Stimulated activated CD4-positive, alpha-beta T cell treated with anti-CD3 and anti-CD28 coated beads, Interleukin-15, amount 100 ng/mL, for 1 hour (primary cell): ENCODE measurements around the gene ERC2.

ENCODE experiments used
- DNase-seq, 2 donors: peaks; one replicate each; pipeline ENCODE4 v3.0.0-alpha.2; 2020; ENCODE audit warnings: low read depth in 1 of 2, low spot score in 1 of 2

ERC2 gene

DNA sequence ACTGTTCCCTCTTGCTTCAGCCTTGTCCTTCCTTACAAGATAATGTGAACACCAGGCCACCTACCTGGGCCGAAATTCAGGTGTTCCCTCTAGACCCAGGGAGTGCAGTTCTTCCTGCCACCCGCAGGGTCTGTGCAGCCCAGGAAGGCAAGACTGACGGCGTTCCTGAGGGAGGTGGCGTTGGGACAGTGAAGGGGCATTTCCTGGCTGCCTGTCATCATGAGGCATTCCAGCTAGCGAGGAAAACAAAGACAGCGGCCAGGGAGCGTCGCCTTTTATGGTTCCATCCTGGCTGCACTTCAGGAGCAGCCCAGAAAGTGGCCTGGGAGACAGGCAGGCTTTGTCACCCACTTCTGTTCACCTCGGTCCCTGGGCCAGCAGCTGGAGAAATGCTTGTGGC is 896.4 kb downstream of the ERC2 start:
- no peak for DNase-seq

GRCh38 chr3:55571216-55571813 is 897.0 kb downstream of the ERC2 start:
- no peak for DNase-seq

DNA sequence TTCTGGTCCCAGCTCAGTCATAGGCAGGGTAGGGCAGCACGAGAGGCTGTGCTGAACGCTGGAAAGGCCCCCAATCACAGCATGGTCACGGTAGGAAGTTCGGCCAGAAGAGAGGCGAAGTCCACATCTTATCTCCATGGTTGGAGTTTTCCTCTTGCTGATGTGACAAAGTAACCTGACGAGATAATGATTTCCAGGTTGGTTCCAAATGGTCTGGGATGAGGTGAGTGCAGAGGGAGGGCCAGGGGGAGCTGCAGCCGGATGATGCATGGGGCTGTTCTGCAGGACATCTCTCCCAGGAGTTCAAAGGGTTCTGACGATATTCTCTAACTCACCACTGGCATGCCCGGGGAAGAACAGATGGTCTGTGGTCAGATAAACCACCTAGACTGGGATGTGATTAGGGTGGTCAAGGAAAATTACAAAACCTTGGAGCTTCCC is 898.0 kb downstream of the ERC2 start:
- no peak for DNase-seq

GRCh38 chr3:55569033-55569599 is 899.2 kb downstream of the ERC2 start:
- no peak for DNase-seq

- no peak for DNase-seq
These were observed 900.7 kb downstream of the ERC2 start for GRCh38 chr3:55567615-55568014.

GRCh38 chr3:55567121-55567520 is 901.1 kb downstream of the ERC2 start:
- DNase-seq, result no peak

DNA sequence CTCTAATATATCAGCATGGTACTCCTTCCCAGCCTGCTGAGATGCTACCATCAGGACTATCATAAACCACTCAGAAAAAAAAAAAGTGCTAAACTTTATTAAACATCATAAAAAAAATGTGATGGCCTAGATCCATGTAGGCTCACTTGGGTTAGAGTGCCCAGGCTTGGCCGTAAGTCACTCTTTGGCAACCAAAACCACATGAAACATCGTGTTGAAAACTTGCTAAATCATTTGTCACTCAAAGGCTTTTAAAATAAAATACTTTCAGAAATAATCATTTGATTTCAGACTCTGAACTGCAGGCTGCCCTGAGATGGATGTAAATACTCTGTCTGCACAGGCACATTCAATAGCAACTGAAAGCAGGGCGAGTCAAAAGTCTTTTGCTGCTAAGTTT is 902.7 kb downstream of the ERC2 start:
- DNase-seq, result no peak

GRCh38 chr3:55564726-55565125 is 903.5 kb downstream of the ERC2 start:
- DNase-seq, result no peak

DNA sequence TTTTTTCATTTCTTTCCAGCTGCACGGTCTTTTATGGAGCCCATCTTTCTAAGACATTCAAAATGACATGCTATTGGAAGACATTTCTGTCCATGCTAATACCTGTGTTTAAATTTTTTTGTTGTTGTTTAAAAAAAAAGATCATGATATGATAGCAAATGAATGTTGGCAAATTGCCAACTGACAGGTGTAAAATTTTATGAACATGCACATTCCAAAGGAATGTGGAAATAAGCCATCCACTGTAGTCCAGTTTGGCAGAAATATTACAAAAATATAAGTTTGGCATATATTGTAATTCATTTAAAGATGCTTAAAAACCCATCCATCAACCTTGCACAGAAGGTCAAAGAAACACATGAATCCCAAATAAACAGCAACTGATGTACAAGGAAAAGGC is 905.6 kb downstream of the ERC2 start:
- DNase-seq, result no peak

GRCh38 chr3:55559500-55560423 is 908.5 kb downstream of the ERC2 start:
- DNase-seq, result no peak

- DNase-seq, result no peak
These were observed 910.0 kb downstream of the ERC2 start for GRCh38 chr3:55558316-55558715.

DNA sequence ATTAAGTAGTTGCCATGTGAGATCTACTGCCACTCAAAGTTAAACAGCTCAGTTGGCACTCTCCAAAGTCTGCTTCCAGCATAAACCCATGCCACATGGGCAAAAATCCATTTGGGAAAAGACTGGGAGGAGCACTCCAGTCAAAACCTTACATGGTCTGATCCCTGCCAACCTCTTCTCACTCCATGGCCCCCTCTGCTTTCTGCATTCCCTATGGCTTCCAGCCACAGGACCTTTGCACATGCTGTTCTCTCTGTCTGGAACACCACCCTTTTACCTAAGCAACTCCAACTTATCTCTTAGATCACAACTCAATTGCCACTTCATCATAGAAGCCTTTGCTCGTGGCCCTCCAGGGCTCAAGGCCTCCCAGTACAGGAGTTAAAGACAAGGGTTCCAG is 910.7 kb downstream of the ERC2 start:
- DNase-seq, result no peak

DNA sequence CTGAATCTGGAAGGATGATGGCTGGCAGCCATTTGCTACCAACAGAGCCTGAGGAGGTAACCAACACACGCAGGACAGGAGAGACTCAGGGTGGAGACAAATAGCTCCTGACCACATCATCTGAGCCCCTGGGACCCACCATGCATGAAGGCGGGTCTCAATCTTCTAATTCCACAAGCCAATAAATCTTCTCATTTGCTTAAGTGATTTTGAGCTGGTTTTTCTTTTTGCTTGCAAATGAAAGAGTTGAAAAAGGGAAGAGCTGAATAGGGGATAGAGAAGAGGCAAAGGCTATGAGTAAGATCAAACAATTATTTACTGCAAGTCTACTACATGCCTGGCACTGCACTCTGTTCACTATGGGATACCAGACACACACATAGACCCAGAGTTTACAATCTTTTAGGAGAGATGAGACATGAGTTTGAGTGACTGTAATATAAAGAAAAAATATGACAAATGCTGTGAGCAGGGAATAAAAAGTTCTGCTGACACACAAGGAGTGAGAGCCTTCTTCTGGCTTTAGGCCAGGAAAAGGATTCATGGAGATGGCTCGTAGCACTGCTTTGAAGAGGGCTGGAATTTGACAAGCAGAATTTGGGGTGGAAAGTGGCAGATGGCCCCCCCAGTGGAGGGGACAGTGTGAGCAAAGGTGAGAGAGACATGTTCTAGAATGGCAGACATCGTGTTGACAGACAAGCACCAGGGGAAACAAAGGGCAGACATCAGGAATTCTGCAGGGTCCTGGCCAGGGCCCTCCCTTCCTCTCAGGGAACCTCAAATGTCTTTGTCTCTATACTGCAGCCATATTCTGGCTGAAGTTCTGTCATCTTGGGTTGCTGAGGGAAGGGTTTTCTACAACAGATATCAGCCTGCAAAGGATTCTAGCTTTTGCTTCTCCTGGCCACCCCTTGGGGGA is 911.4 kb downstream of the ERC2 start:
- DNase-seq, result no peak

DNA sequence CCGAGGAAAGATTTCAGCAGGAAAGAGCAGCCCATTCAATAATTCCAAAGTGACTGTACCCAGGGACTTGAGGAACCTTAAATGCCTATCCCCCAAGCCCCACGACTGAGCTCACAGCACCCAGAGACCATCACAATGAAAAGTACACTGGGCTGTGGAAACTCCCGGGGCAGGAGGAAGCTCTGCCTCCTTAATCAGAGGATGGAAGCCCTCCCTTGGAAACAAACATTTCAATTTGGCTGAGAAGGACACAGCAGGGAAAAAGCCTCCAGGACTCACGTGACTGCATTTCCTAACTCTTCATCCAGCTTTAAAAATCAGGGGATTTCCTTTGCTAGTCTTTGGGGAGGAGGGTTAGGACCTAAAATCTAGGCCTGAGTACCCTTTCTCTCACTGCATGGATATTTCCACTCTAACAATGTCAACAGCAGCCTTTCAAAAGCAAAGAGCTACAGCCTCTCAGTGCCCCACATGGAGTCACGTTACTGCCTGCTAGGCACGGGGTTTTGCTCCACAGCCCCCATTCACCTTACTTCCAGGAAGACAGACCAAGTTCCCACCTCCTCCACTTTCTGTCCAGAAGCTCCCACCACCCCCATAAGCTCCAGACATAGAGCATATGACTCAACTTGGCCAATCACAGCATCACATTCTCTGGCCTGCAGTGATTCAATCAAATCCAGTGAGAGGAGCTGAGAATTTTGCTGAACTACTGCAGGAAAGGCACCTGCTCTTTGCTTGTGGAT is 912.2 kb downstream of the ERC2 start:
- DNase-seq, result no peak

GRCh38 chr3:55554634-55555425 is 913.4 kb downstream of the ERC2 start:
- no peak for DNase-seq

- no peak for DNase-seq
These were observed 916.6 kb downstream of the ERC2 start for GRCh38 chr3:55551644-55552043.

- no peak for DNase-seq
These were observed 919.1 kb downstream of the ERC2 start for GRCh38 chr3:55549177-55549576.

DNA sequence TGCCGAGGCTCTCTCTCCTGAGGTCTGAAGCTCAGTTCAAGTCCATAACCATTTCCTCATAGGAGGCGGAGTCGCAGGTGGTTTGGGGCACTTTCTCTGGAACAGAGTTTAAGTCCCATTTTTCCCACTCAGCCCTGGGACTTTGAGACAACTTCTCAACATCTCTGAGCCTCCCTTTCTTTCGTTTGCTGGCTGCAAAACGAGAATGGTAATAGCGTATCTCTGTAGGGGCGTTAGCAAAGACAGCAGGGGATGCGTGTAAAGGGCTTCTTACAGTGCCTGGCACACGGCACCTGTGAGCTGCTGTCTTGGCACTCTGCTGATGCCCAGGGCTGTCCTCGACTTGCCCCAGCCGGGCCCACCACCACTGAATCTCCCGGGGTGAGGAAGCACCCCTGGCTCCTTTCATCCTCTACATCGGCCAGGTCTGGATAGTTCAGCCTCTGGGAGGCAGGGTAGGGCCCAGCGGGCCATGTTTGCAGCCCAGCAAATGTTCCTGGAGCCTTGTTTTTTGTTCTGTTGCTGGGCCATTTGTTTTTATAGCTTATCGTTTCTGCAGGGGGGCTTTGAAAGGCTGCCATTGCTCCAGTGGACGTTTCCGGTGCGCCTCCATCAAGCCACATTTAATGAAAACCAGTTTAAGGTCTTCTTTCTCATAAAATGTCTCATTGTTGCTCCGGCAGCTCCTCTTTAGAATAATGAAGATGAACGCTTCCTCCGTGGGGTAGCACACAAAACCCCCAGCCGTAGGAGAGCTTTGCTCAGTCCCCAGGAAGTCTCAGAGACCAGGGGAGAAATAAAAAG is 921.2 kb downstream of the ERC2 start:
- no peak for DNase-seq

DNA sequence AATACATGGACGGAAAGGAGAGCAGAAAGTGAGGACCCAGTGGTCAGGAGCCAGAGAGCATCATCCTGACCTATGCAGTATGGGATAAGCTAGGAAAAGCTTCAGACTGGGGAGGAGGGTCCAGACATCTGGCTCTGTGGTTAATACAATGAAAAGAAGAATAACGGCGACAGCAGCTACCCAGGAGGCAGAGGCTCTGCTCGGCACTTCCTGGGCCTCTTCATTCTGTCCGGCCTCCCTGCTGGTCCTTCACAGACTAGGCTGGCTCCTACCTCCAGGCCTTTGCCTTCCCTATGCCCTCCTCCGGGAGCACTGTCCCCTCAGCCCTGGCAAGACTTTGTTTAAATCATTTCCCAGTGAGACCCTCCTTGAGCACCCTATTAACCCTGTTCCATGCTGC is 922.3 kb downstream of the ERC2 start:
- no peak for DNase-seq
